Neural cell (in vitro differentiated cells): Measurements from ENCODE around the gene GJA3. TPM values are rescaled to one million over a fixed set of nuclear protein-coding genes. Genes with fewer than 3 reads are reported as not detected.
A peak's percentile ranks its signal among the peaks of the same experiment; 100 is the strongest.

Experiments used
- H2AFZ ChIP-seq: fragments of 200-600, 300-800 bp; sonication (generic), shearing (Covaris generic); 2 replicates; pipeline ENCODE4 v1.6.0; 2014; ENCODE audit warnings: low read depth, mild to moderate bottlenecking, antibody characterized with exemption, low read length, moderate library complexity
- H3F3A ChIP-seq: fragments of 200-600 bp; shearing (Covaris generic); 2 replicates; pipeline ENCODE4 v1.6.1; 2016; ENCODE audit warnings: mild to moderate bottlenecking, moderate library complexity, mixed read lengths, antibody characterized with exemption, low read length; ENCODE audit not compliant: insufficient read depth, poor library complexity, severe bottlenecking
- H3K27ac ChIP-seq: fragments of 200-600, 300-800 bp; sonication (generic), shearing (Covaris generic); 2 replicates; pipeline ENCODE4 v1.5.1; 2014; ENCODE audit warnings: mild to moderate bottlenecking, low read length, moderate library complexity
- H3K27me3 ChIP-seq: fragments of 300-800, 200-600 bp; sonication (generic), shearing (Covaris generic); 2 replicates; pipeline ENCODE4 v1.6.0; 2014; ENCODE audit warnings: mild to moderate bottlenecking, low read depth, low read length, moderate library complexity; ENCODE audit not compliant: insufficient read depth
- H3K36me3 ChIP-seq: fragments of 300-800, 200-600 bp; sonication (generic), shearing (Covaris generic); 2 replicates; pipeline ENCODE4 v1.5.1; 2014; ENCODE audit warnings: mild to moderate bottlenecking, antibody characterized with exemption, low read length, moderate library complexity; ENCODE audit not compliant: insufficient read depth
- H3K4me2 ChIP-seq: fragments of 300-800, 200-600 bp; sonication (generic), shearing (Covaris generic); 2 replicates; pipeline ENCODE4 v1.6.0; 2014; ENCODE audit warnings: mild to moderate bottlenecking, low read length
- H3K4me3 ChIP-seq: fragments of 300-800, 200-600 bp; sonication (generic), shearing (Covaris generic); 2 replicates; pipeline ENCODE4 v1.5.1; 2014; ENCODE audit warnings: mild to moderate bottlenecking, low read length, moderate library complexity
- H3K79me2 ChIP-seq: fragments of 200-600 bp; shearing (Covaris generic); replicated peaks from 2 replicates; pipeline ENCODE4 v1.6.0; 2014; ENCODE audit warnings: mild to moderate bottlenecking, low read length, moderate library complexity; ENCODE audit not compliant: insufficient read depth
- H3K9ac ChIP-seq: fragments of 300-800, 200-600 bp; sonication (generic), shearing (Covaris generic); 2 replicates; pipeline ENCODE4 v1.6.1; 2016; ENCODE audit warnings: mild to moderate bottlenecking, low read length, mixed read lengths
- H3K9me2 ChIP-seq: fragments of 200-600 bp; shearing (Covaris generic); 2 replicates; pipeline ENCODE4 v1.6.1; 2016; ENCODE audit warnings: mild to moderate bottlenecking, low read length, mixed read lengths; ENCODE audit not compliant: insufficient read depth
- H3K9me3 ChIP-seq: fragments of 200-600, 300-800 bp; sonication (generic), shearing (Covaris generic); 2 replicates; pipeline ENCODE4 v1.6.1; 2016; ENCODE audit warnings: mild to moderate bottlenecking, mixed run types, low read length, moderate library complexity, mixed read lengths
- H4K20me1 ChIP-seq: fragments of 200-600 bp; shearing (Covaris generic); 2 replicates; pipeline ENCODE4 v1.6.1; 2016; ENCODE audit warnings: mild to moderate bottlenecking, mixed run types; ENCODE audit not compliant: insufficient read depth
- EP300 ChIP-seq: fragments of 450-650 bp; conservative IDR thresholded peaks from 2 replicates; pipeline ENCODE4 v1.6.1; 2014; ENCODE audit warnings: antibody characterized with exemption, mild to moderate bottlenecking, moderate library complexity; ENCODE audit not compliant: poor library complexity, severe bottlenecking
- EZH2 ChIP-seq: fragments of 200-600, 300-800 bp; shearing (Covaris generic), sonication (generic); IDR thresholded peaks from 2 replicates; pipeline ENCODE4 v1.6.1; 2014; ENCODE audit warnings: antibody characterized with exemption, low read length, borderline replicate concordance, mild to moderate bottlenecking; ENCODE audit not compliant: insufficient read depth, poor library complexity, severe bottlenecking
- MXI1 ChIP-seq: fragments of 450-650 bp; conservative IDR thresholded peaks from 2 replicates; pipeline ENCODE4 v1.6.1; 2014; ENCODE audit warnings: antibody characterized with exemption, mild to moderate bottlenecking; ENCODE audit not compliant: poor library complexity, severe bottlenecking
- POLR2AphosphoS5 ChIP-seq: IDR thresholded peaks from 2 replicates; pipeline ENCODE4 v1.6.1; 2012
- SMC3 ChIP-seq: fragments of 450-650 bp; conservative IDR thresholded peaks from 2 replicates; pipeline ENCODE4 v1.6.1; 2014; ENCODE audit warnings: antibody characterized with exemption, mild to moderate bottlenecking, moderate library complexity; ENCODE audit not compliant: poor library complexity
- TAF1 ChIP-seq: IDR thresholded peaks from 2 replicates; pipeline ENCODE4 v1.6.1; 2012; ENCODE audit warnings: low read depth
- polyA plus RNA-seq: library from polyadenylated mRNA; depleted of rRNA; stranded (reverse); fragments of >200 nt; gene quantifications from 2 replicates; pipeline ENCODE4 v1.2.3, GENCODE V29; 2014
- TF ChIP-seq, protein P1 (sequence below): fragments of 450-650 bp; IDR thresholded peaks from 2 replicates; pipeline ENCODE4 v1.5.1; 2014; ENCODE audit warnings: antibody characterized with exemption, mild to moderate bottlenecking, moderate library complexity; ENCODE audit not compliant: poor library complexity, severe bottlenecking
- TF ChIP-seq, protein P2 (sequence below): IDR thresholded peaks from 2 replicates; pipeline ENCODE4 v1.6.1; 2012; ENCODE audit warnings: borderline replicate concordance

The GJA3 gene
- polyA plus RNA-seq, 1 donor from 2014 or later: not detected

DNA sequence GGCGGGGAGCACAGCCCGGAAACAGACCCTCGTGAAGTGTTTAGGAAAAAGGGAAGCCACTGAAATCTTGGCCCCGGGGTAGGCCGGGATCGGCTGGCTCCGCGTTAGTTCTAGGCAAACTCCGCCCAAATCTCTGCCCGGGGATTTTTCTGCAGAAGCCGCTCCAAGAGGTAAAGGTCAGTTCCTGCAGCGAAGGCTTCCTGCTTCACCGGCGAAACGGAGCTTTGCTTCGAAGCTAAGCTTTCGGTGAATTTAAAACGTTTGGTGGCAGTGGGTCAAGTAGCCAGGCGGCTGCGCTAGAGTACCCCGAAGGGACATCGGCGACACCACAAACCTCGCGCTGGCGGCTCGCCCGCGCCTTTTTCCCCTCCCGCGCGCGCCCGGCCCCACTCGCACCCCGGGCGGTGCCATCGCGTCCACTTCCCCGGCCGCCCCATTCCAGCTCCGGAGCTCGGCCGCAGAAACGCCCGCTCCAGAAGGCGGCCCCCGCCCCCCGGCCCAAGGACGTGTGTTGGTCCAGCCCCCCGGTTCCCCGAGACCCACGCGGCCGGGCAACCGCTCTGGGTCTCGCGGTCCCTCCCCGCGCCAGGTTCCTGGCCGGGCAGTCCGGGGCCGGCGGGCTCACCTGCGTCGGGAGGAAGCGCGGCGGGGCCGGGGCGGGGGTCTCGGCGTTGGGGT is 31.4 kb upstream of the GJA3 start:
- TF ChIP-seq SMC3 (no peak), EZH2 (peak; percentile 14), TAF1 (no peak), EP300 (no peak)
- TF ChIP-seq, protein P1, sequence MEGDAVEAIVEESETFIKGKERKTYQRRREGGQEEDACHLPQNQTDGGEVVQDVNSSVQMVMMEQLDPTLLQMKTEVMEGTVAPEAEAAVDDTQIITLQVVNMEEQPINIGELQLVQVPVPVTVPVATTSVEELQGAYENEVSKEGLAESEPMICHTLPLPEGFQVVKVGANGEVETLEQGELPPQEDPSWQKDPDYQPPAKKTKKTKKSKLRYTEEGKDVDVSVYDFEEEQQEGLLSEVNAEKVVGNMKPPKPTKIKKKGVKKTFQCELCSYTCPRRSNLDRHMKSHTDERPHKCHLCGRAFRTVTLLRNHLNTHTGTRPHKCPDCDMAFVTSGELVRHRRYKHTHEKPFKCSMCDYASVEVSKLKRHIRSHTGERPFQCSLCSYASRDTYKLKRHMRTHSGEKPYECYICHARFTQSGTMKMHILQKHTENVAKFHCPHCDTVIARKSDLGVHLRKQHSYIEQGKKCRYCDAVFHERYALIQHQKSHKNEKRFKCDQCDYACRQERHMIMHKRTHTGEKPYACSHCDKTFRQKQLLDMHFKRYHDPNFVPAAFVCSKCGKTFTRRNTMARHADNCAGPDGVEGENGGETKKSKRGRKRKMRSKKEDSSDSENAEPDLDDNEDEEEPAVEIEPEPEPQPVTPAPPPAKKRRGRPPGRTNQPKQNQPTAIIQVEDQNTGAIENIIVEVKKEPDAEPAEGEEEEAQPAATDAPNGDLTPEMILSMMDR: peak; percentile 16
- H3K27ac ChIP-seq: no peak overlapping the region
- peak overlapping the region; percentile 17 for H3K9ac ChIP-seq
- H3K27me3 ChIP-seq: peaks cover 75% of the 10 kb centered on the region
- no peaks in the 10 kb centered on the region for H4K20me1 ChIP-seq
- H2AFZ ChIP-seq: no peak overlapping the region
- no peaks in the 10 kb centered on the region for H3K9me3 ChIP-seq
- H3K4me2 ChIP-seq: peak overlapping the region; percentile 40
- no peaks in the 10 kb centered on the region for H3K9me2 ChIP-seq
- no peaks in the 10 kb centered on the region for H3F3A ChIP-seq
- H3K36me3 ChIP-seq: no peaks in the 10 kb centered on the region
- H3K79me2 ChIP-seq: no peaks in the 10 kb centered on the region
- peak overlapping the region; percentile 69 for H3K4me3 ChIP-seq

DNA sequence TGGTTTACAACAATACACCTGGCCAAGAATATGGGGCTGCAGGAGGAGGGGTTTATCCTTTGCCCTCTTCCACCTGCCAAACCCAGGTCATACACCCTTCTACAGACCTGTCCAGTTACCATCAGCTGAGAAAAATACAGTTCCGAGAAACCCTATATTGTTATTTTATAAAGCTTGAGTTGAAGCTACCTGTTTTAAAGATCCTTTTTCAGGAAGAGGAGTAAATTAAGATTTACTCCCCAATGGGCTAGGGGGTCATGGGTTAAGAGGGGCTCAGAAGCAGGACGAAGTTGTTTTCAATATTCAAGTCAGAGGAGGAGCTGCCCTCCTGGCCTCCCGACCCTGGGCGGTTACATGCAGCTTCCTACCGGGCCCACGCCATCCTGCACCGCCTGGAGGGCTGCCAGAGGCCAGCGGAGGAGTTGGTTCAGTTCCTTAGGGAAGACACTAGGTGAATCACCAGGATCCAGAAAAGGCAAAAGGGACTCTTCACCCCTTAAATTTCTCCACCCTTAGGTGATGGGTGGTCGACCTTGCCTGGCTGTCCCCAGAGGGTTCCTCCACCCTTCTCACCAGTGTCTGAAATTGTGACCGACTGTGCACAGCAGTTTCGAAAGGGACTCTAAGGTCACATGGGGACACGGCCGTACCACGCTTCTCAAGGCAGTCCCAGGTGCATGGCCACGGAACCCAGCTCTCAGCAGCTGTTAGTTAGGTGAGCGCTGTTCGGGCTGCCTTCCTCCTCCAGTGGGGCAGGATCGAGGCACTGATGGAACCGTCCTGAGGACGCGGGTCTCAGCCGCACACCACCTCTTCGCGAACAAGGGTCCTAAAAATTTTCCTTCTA is 30.7 kb upstream of the GJA3 start:
- TF ChIP-seq, protein P2, sequence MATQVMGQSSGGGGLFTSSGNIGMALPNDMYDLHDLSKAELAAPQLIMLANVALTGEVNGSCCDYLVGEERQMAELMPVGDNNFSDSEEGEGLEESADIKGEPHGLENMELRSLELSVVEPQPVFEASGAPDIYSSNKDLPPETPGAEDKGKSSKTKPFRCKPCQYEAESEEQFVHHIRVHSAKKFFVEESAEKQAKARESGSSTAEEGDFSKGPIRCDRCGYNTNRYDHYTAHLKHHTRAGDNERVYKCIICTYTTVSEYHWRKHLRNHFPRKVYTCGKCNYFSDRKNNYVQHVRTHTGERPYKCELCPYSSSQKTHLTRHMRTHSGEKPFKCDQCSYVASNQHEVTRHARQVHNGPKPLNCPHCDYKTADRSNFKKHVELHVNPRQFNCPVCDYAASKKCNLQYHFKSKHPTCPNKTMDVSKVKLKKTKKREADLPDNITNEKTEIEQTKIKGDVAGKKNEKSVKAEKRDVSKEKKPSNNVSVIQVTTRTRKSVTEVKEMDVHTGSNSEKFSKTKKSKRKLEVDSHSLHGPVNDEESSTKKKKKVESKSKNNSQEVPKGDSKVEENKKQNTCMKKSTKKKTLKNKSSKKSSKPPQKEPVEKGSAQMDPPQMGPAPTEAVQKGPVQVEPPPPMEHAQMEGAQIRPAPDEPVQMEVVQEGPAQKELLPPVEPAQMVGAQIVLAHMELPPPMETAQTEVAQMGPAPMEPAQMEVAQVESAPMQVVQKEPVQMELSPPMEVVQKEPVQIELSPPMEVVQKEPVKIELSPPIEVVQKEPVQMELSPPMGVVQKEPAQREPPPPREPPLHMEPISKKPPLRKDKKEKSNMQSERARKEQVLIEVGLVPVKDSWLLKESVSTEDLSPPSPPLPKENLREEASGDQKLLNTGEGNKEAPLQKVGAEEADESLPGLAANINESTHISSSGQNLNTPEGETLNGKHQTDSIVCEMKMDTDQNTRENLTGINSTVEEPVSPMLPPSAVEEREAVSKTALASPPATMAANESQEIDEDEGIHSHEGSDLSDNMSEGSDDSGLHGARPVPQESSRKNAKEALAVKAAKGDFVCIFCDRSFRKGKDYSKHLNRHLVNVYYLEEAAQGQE: no peak
- no peak for TF ChIP-seq MXI1
- no peak for TF ChIP-seq EP300
- TF ChIP-seq SMC3: no peak
- TF ChIP-seq, protein P1: no peak
- TF ChIP-seq POLR2AphosphoS5: no peak
- Histone ChIP-seq H2AFZ (no peak overlapping the region), H3K4me2 (no peak overlapping the region), H3K36me3 (no peaks in the 10 kb centered on the region), H3K9ac (peak overlapping the region; percentile 17), H3K79me2 (no peaks in the 10 kb centered on the region), H3F3A (no peaks in the 10 kb centered on the region), H3K9me2 (no peaks in the 10 kb centered on the region), H4K20me1 (no peaks in the 10 kb centered on the region), H3K9me3 (no peaks in the 10 kb centered on the region), H3K27ac (no peak overlapping the region), H3K4me3 (peak overlapping the region; percentile 69), H3K27me3 (peaks cover 69% of the 10 kb centered on the region)
